Ectodermal cell (in vitro differentiated cells): Measurements from ENCODE around the gene NUP210.

Source experiments
- H3K27ac ChIP-seq: 2 replicates; pipeline ENCODE4 v1.7.0; 2013; ENCODE audit warnings: mild to moderate bottlenecking, low read depth, low read length; ENCODE audit not compliant: insufficient read depth, poor library complexity, severe bottlenecking
- H3K27me3 ChIP-seq: 2 replicates; pipeline ENCODE4 v1.7.0; 2013; ENCODE audit warnings: mild to moderate bottlenecking, low read length; ENCODE audit not compliant: insufficient read depth, control insufficient read depth, poor library complexity, severe bottlenecking
- H3K36me3 ChIP-seq: one replicate; pipeline ENCODE4 v1.7.0; 2013; ENCODE audit warnings: low read length; ENCODE audit not compliant: control insufficient read depth, insufficient read depth
- H3K4me1 ChIP-seq: one replicate; pipeline ENCODE4 v1.7.0; 2013; ENCODE audit warnings: low read length; ENCODE audit not compliant: control insufficient read depth, insufficient read depth
- H3K4me3 ChIP-seq: 2 replicates; pipeline ENCODE4 v1.7.0; 2013; ENCODE audit warnings: low read depth, low read length, control low read depth; ENCODE audit not compliant: insufficient read depth
- H3K9me3 ChIP-seq: 2 replicates; pipeline ENCODE4 v1.7.0; 2013; ENCODE audit warnings: mild to moderate bottlenecking, low read length, moderate library complexity; ENCODE audit not compliant: control insufficient read depth
- WGBS, 2 experiments: methylation state at CpG; one replicate each; pipeline ENCODE4 v1.1.7; 2013; ENCODE audit warnings: missing lambda C conversion rate in 2 of 2; 5-methylcytosine and 5-hydroxymethylcytosine counted together

Gene NUP210

DNA sequence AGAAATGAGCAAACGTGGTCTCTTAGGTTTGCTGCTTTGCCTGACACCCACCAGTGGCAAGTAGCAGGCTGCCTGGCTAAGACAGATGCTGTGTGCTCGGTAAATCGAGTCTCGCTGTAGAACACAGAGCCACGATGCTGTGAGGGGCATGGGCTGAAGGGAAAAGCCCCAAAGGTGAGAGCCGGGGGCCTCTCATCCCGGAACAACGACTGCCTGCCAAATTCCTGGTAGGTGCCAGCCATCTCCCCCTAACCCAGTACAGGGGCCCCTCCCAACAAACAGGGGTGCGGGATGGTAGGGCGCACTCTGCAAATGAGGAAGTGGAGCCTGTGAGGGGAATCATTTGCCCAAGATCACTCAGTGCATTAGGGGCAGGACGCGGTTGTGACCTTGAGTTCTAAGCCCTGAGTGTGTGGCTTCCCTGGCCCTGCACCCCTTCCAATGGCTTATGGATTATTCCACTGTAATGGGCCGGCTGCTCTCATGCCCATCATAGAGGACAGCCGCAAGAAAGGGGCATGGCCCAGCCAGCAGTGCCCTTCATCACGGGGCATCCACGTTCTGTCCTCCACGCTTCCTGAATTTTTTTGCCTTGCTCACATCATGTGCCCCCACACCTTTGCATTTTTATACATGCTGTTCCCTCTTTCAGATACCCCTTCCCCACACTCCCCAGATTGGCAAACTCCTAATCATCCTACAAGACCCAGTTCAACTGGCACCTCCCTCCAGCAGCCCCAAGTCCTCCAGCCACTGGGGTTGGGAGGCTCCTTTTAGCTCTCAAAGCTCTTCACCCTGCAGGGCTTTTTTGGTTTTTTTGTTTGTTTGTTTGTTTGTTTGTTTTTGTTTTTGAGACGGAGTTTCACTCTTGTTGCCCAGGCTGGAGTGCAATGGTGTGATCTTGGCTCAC is 125.4 kb downstream of the NUP210 start:
- Histone ChIP-seq H3K4me3 (no peak overlapping the region), H3K27me3 (no peaks in the 10 kb centered on the region), H3K9me3 (no peaks in the 10 kb centered on the region), H3K4me1 (peaks cover 2% of the 10 kb centered on the region), H3K27ac (no peak overlapping the region), H3K36me3 (no peaks in the 10 kb centered on the region)
- 91 to 92% methylated on average over 18 of the region's 18 CpGs for WGBS, 2 experiments

GRCh38 chr3:13292375-13292774 is 127.7 kb downstream of the NUP210 start:
- no peaks in the 10 kb centered on the region for H3K27me3 ChIP-seq
- no peak overlapping the region for H3K27ac ChIP-seq
- 91 to 92% methylated on average over 3 of the region's 3 CpGs for WGBS, 2 experiments
- H3K9me3 ChIP-seq: no peaks in the 10 kb centered on the region
- H3K4me3 ChIP-seq: no peak overlapping the region
- H3K36me3 ChIP-seq: no peaks in the 10 kb centered on the region
- peaks cover 2% of the 10 kb centered on the region for H3K4me1 ChIP-seq

GRCh38 chr3:13290941-13291340 is 129.2 kb downstream of the NUP210 start:
- no peak overlapping the region for H3K27ac ChIP-seq
- no peaks in the 10 kb centered on the region for H3K4me1 ChIP-seq
- H3K36me3 ChIP-seq: no peaks in the 10 kb centered on the region
- whole genome bisulfite sequencing, 2 experiments: 84 to 92% methylated on average over 2 to 3 of the region's 3 CpGs
- H3K9me3 ChIP-seq: no peaks in the 10 kb centered on the region
- H3K27me3 ChIP-seq: no peaks in the 10 kb centered on the region
- no peak overlapping the region for H3K4me3 ChIP-seq

GRCh38 chr3:13289771-13290285 is 130.3 kb downstream of the NUP210 start:
- Histone ChIP-seq H3K4me3 (no peak overlapping the region), H3K27ac (no peak overlapping the region), H3K36me3 (no peaks in the 10 kb centered on the region), H3K27me3 (no peaks in the 10 kb centered on the region), H3K4me1 (no peaks in the 10 kb centered on the region), H3K9me3 (no peaks in the 10 kb centered on the region)
- 92 to 93% methylated on average over 9 of the region's 9 CpGs for WGBS, 2 experiments

GRCh38 chr3:13288732-13289718 is 131.1 kb downstream of the NUP210 start:
- H3K9me3 ChIP-seq: no peaks in the 10 kb centered on the region
- H3K4me3 ChIP-seq: no peak overlapping the region
- no peaks in the 10 kb centered on the region for H3K4me1 ChIP-seq
- WGBS, 2 experiments: 91 to 93% methylated on average over 10 of the region's 10 CpGs
- peaks cover 3% of the 10 kb centered on the region for H3K27me3 ChIP-seq
- no peaks in the 10 kb centered on the region for H3K36me3 ChIP-seq
- no peak overlapping the region for H3K27ac ChIP-seq

- 76 to 89% methylated on average over 3 to 4 of the region's 4 CpGs for WGBS, 2 experiments
- Histone ChIP-seq H3K27ac (no peak overlapping the region), H3K4me1 (no peaks in the 10 kb centered on the region), H3K36me3 (no peaks in the 10 kb centered on the region), H3K4me3 (no peak overlapping the region), H3K9me3 (no peaks in the 10 kb centered on the region), H3K27me3 (peaks cover 14% of the 10 kb centered on the region)
Observed at GRCh38 chr3:13287833-13288232, 132.3 kb downstream of the NUP210 start.

GRCh38 chr3:13286873-13287272 is 133.2 kb downstream of the NUP210 start:
- Histone ChIP-seq H3K27me3 (peaks cover 23% of the 10 kb centered on the region), H3K4me3 (no peak overlapping the region), H3K4me1 (no peaks in the 10 kb centered on the region), H3K36me3 (no peaks in the 10 kb centered on the region), H3K9me3 (no peaks in the 10 kb centered on the region), H3K27ac (no peak overlapping the region)
- WGBS, 2 experiments: 87 to 93% methylated on average over 2 of the region's 2 CpGs

- H3K36me3 ChIP-seq: no peaks in the 10 kb centered on the region
- H3K27ac ChIP-seq: no peak overlapping the region
- peaks cover 8% of the 10 kb centered on the region for H3K4me1 ChIP-seq
- H3K27me3 ChIP-seq: peaks cover 37% of the 10 kb centered on the region
- no peaks in the 10 kb centered on the region for H3K9me3 ChIP-seq
- WGBS, 2 experiments: 93 to 94% methylated on average over 11 of the region's 11 CpGs
- no peak overlapping the region for H3K4me3 ChIP-seq
Observed at GRCh38 chr3:13285007-13285567, 135.0 kb downstream of the NUP210 start.

GRCh38 chr3:13283877-13284264 is 136.3 kb downstream of the NUP210 start:
- H3K27ac ChIP-seq: no peak overlapping the region
- WGBS, 2 experiments: 96 to 100% methylated on average over 1 of the region's 1 CpG
- peaks cover 37% of the 10 kb centered on the region for H3K27me3 ChIP-seq
- peaks cover 8% of the 10 kb centered on the region for H3K4me1 ChIP-seq
- H3K36me3 ChIP-seq: no peaks in the 10 kb centered on the region
- no peaks in the 10 kb centered on the region for H3K9me3 ChIP-seq
- H3K4me3 ChIP-seq: no peak overlapping the region
